Measurements from ENCODE around the gene SEMA6B.

DNA sequence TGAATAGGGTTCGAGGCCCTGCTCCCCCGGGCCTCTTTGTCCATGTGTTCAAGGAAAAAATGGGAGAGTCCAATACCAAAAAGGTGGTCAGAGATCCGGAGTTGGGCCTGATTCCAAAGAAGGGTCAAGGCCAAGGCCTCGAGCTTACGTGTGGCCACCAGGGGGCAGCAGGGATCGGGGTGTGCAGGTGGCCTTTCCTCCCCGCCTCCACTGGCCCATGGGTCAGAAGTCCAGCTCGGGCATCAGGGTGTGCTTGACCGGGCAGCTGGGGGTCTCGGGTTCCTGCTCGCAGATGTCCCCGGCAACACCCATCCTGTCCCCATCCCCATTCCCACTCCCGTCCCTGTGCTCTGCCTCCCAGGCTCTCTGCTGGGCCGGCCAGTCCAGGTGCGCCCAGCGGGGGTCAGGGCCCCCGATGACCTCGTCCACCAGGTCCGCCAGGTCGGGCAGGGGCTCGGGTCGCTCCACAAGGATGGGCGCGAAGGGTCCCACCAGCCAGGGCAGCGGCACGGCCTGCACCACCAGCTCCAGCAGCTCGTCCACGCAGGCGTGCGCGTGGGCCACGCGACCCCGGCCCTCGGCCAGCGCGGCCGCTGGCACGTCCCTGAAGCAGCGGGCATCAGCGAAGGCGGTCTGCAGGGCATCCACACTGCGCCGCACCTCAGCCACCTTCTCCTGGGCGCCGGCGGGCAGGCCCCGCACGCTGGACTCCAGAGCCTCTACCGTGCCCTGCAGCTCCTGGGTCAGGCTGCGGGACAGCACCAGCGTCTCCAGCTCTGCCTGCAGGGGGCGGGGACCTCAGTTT lies 36.0 kb downstream of the SEMA6B start:
- no peak for TF ChIP-seq EZH2 (IDR thresholded peaks at IDR 0.05; ENCODE audit: borderline replicate concordance, control insufficient read depth, low read depth, low read length)
- TF ChIP-seq HCFC1 (IDR thresholded peaks at IDR 0.05; ENCODE audit: low read length): no peak
- TF ChIP-seq RAD21 (IDR thresholded peaks at IDR 0.05; ENCODE audit: insufficient read depth, low read depth, low read length): peak; percentile 20; the same call in 1 of the 2 replicates
- TF ChIP-seq, protein P1, sequence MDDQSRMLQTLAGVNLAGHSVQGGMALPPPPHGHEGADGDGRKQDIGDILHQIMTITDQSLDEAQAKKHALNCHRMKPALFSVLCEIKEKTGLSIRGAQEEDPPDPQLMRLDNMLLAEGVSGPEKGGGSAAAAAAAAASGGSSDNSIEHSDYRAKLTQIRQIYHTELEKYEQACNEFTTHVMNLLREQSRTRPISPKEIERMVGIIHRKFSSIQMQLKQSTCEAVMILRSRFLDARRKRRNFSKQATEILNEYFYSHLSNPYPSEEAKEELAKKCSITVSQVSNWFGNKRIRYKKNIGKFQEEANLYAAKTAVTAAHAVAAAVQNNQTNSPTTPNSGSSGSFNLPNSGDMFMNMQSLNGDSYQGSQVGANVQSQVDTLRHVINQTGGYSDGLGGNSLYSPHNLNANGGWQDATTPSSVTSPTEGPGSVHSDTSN (IDR thresholded peaks at IDR 0.05; ENCODE audit: insufficient replicate concordance, low read depth, low read length): no peak
- TF ChIP-seq, protein P2, sequence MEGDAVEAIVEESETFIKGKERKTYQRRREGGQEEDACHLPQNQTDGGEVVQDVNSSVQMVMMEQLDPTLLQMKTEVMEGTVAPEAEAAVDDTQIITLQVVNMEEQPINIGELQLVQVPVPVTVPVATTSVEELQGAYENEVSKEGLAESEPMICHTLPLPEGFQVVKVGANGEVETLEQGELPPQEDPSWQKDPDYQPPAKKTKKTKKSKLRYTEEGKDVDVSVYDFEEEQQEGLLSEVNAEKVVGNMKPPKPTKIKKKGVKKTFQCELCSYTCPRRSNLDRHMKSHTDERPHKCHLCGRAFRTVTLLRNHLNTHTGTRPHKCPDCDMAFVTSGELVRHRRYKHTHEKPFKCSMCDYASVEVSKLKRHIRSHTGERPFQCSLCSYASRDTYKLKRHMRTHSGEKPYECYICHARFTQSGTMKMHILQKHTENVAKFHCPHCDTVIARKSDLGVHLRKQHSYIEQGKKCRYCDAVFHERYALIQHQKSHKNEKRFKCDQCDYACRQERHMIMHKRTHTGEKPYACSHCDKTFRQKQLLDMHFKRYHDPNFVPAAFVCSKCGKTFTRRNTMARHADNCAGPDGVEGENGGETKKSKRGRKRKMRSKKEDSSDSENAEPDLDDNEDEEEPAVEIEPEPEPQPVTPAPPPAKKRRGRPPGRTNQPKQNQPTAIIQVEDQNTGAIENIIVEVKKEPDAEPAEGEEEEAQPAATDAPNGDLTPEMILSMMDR (IDR thresholded peaks at IDR 0.05 in 2 of 3, conservative IDR thresholded peaks at IDR 0.05 in 1 of 3; ENCODE audit: control insufficient read depth in 2 of 3, extremely low read depth in 1 of 3, insufficient read depth in 1 of 3, low read depth in 3 of 3, low read length in 3 of 3): peak; percentile 62 to 81 (median 68)
- no peak for TF ChIP-seq POLR2A (IDR thresholded peaks at IDR 0.05; ENCODE audit: low read depth, low read length)
- TF ChIP-seq, protein P3, sequence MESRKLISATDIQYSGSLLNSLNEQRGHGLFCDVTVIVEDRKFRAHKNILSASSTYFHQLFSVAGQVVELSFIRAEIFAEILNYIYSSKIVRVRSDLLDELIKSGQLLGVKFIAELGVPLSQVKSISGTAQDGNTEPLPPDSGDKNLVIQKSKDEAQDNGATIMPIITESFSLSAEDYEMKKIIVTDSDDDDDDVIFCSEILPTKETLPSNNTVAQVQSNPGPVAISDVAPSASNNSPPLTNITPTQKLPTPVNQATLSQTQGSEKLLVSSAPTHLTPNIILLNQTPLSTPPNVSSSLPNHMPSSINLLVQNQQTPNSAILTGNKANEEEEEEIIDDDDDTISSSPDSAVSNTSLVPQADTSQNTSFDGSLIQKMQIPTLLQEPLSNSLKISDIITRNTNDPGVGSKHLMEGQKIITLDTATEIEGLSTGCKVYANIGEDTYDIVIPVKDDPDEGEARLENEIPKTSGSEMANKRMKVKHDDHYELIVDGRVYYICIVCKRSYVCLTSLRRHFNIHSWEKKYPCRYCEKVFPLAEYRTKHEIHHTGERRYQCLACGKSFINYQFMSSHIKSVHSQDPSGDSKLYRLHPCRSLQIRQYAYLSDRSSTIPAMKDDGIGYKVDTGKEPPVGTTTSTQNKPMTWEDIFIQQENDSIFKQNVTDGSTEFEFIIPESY (IDR thresholded peaks at IDR 0.05): no peak
- no peak for TF ChIP-seq ZNF384 (IDR thresholded peaks at IDR 0.05; ENCODE audit: borderline replicate concordance, low read depth, low read length)
- no peak for TF ChIP-seq HDGF (IDR thresholded peaks at IDR 0.05)

Data from GM12878 (cell line).